HCT116 (cell line): ENCODE measurements around the gene RAB13. TPM values are rescaled to one million over a fixed set of nuclear protein-coding genes. Genes with fewer than 3 reads are reported as not detected.

Source experiments
- ATAC-seq: fragments of 200-7000 bp; cut with Tn5 transposase; 2 replicates; pipeline ENCODE4 v1.9.1; 2020; ENCODE audit warnings: mild to moderate bottlenecking, moderate library complexity
- BruUV-seq: library from RNA; stranded (reverse); fragments of 400-500 nt; replicated peaks from 2 replicates; lab custom pipeline; 2021; lab: Mats Ljungman, UMichigan
- CTCF ChIA-PET: fragments of 300-600 bp; sonication (Branson Sonifier 250); formaldehyde crosslinking; loops from one replicate; lab custom pipeline; 2021; ENCODE audit warnings: antibody characterized with exemption; lab: Charles Lee
- POLR2A ChIA-PET: fragments of 300-600, 350-600 bp; sonication (Branson Sonifier 250); formaldehyde crosslinking; loops from one replicate; lab custom pipeline; 2021; ENCODE audit warnings: antibody characterized with exemption; lab: Charles Lee
- RAD21 ChIA-PET, 2 experiments: fragments of 300-600 bp; sonication (Branson Sonifier 250); formaldehyde crosslinking; loops; one replicate each; lab custom pipeline; 2023; ENCODE audit warnings: low total read pairs in 2 of 2; ENCODE audit not compliant: uncharacterized antibody in 2 of 2, unreplicated experiment in 2 of 2, low non-redundant PET in 1 of 2; lab: Charles Lee
- DNase-seq: peaks from one replicate; pipeline ENCODE4 v3.0.0-alpha.2; 2010; ENCODE audit warnings: low read depth, low spot score
- H2AFZ ChIP-seq: fragments of 200-600 bp; shearing (Covaris generic), sonication (generic); 2 replicates; pipeline ENCODE4 v1.6.1; 2017; ENCODE audit warnings: low read depth, mixed run types, mixed read lengths, antibody characterized with exemption, low read length; ENCODE audit not compliant: poor library complexity, severe bottlenecking
- H3K27ac ChIP-seq: 2 replicates; pipeline ENCODE4 v1.5.1; 2012; ENCODE audit warnings: low read depth, low read length
- H3K27me3 ChIP-seq: fragments of 200-600 bp; sonication (generic); 2 replicates; pipeline ENCODE4 v1.6.1; 2016; ENCODE audit warnings: mixed run types, low read length, mixed read lengths; ENCODE audit not compliant: insufficient read depth
- H3K36me3 ChIP-seq, 2 experiments: fragments of 200-500 bp in 1 of 2; fragments of 200-600 bp in 1 of 2; sonication (Bioruptor generic) in 1 of 2; sonication (generic) in 1 of 2; 2 replicates each; pipeline versions ENCODE4 v1.5.1 to v1.6.1; 2014 to 2016; ENCODE audit warnings: low read length in 2 of 2, inconsistent platforms in 1 of 2, mixed read lengths in 1 of 2, mixed run types in 1 of 2; ENCODE audit not compliant: insufficient read depth in 2 of 2, control insufficient read depth in 1 of 2
- H3K4me1 ChIP-seq, 2 experiments: fragments of 200-600 bp in 1 of 2; sonication (generic) in 1 of 2; 2 replicates each; pipeline versions ENCODE4 v1.5.1 to v1.6.1; 2012 to 2017; ENCODE audit warnings: low read length in 2 of 2, inconsistent platforms in 1 of 2, mild to moderate bottlenecking in 1 of 2, mixed read lengths in 1 of 2, mixed run types in 1 of 2, moderate library complexity in 1 of 2; ENCODE audit not compliant: insufficient read depth in 2 of 2, control insufficient read depth in 1 of 2
- H3K4me2 ChIP-seq: fragments of 200-600 bp; sonication (generic); 2 replicates; pipeline ENCODE4 v1.6.1; 2017; ENCODE audit warnings: mixed run types, low read length, mixed read lengths
- H3K4me3 ChIP-seq, 2 experiments: fragments of 200-600 bp in 1 of 2; sonication (generic) in 1 of 2; replicated peaks in 1 of 2; 2 replicates each; pipeline ENCODE4 v1.5.1; 2011 to 2016; ENCODE audit warnings: low read length in 2 of 2, control low read depth in 1 of 2, low read depth in 1 of 2, mild to moderate bottlenecking in 1 of 2, mixed read lengths in 1 of 2, mixed run types in 1 of 2
- H3K79me2 ChIP-seq: fragments of 200-600 bp; sonication (generic); 2 replicates; pipeline ENCODE4 v1.6.1; 2017; ENCODE audit warnings: mild to moderate bottlenecking, mixed run types, low read length, moderate library complexity, mixed read lengths; ENCODE audit not compliant: insufficient read depth
- H3K9ac ChIP-seq: fragments of 200-600 bp; sonication (generic); 2 replicates; pipeline ENCODE4 v1.6.1; 2016; ENCODE audit warnings: low read length, mixed read lengths
- H3K9me2 ChIP-seq: fragments of 200-600 bp; sonication (generic), shearing (Covaris generic); 2 replicates; pipeline ENCODE4 v1.6.1; 2017; ENCODE audit warnings: mixed run types, mild to moderate bottlenecking, moderate library complexity; ENCODE audit not compliant: insufficient read depth
- H3K9me3 ChIP-seq, 2 experiments: fragments of 200-500 bp in 1 of 2; fragments of 200-600 bp in 1 of 2; sonication (Bioruptor generic) in 1 of 2; sonication (generic) in 1 of 2; 2 replicates each; pipeline ENCODE4 v1.6.1; 2014 to 2017; ENCODE audit warnings: low read length in 2 of 2, mixed read lengths in 2 of 2, inconsistent platforms in 1 of 2, low read depth in 1 of 2, mild to moderate bottlenecking in 1 of 2, mixed run types in 1 of 2, moderate library complexity in 1 of 2; ENCODE audit not compliant: control insufficient read depth in 1 of 2, insufficient read depth in 1 of 2
- H4K20me1 ChIP-seq: fragments of 200-600 bp; sonication (generic), shearing (Covaris generic); 2 replicates; pipeline ENCODE4 v1.6.1; 2017; ENCODE audit warnings: mixed run types, mild to moderate bottlenecking, moderate library complexity; ENCODE audit not compliant: insufficient read depth
- CEBPB ChIP-seq: IDR thresholded peaks from 2 replicates; pipeline ENCODE4 v1.6.1; 2012; ENCODE audit warnings: low read depth
- EGR1 ChIP-seq: IDR thresholded peaks from 2 replicates; pipeline ENCODE4 v1.6.1; 2012; ENCODE audit warnings: low read depth
- EZH2 ChIP-seq: fragments of 200-600 bp; sonication (generic); IDR thresholded peaks from 2 replicates; pipeline ENCODE4 v1.6.1; 2017; ENCODE audit warnings: antibody characterized with exemption, mixed run types
- FOSL1 ChIP-seq: IDR thresholded peaks from 2 replicates; pipeline ENCODE4 v1.6.1; 2012; ENCODE audit warnings: low read depth
- POLR2A ChIP-seq: IDR thresholded peaks from 2 replicates; pipeline ENCODE4 v1.7.0; 2011; ENCODE audit warnings: borderline replicate concordance; ENCODE audit not compliant: insufficient read depth, insufficient read length; ENCODE audit errors: extremely low read depth
- POLR2AphosphoS5 ChIP-seq: IDR thresholded peaks from 2 replicates; pipeline ENCODE4 v1.6.1; 2011; ENCODE audit warnings: mild to moderate bottlenecking, low read depth, low read length, moderate library complexity
- RAD21 ChIP-seq: IDR thresholded peaks from 2 replicates; pipeline ENCODE4 v1.6.1; 2012; ENCODE audit warnings: low read depth, mild to moderate bottlenecking
- SIN3A ChIP-seq: IDR thresholded peaks from 2 replicates; pipeline ENCODE4 v1.6.1; 2012; ENCODE audit warnings: low read depth
- SRF ChIP-seq: IDR thresholded peaks from 2 replicates; pipeline ENCODE4 v1.6.1; 2012; ENCODE audit warnings: low read depth
- TCF7L2 ChIP-seq: IDR thresholded peaks from 2 replicates; pipeline ENCODE4 v1.7.0; 2011; ENCODE audit warnings: borderline replicate concordance, inconsistent platforms; ENCODE audit not compliant: insufficient read depth, insufficient read length; ENCODE audit errors: extremely low read depth
- YY1 ChIP-seq: IDR thresholded peaks from 2 replicates; pipeline ENCODE4 v1.6.1; 2011; ENCODE audit warnings: low read length, low read depth, moderate library complexity, mild to moderate bottlenecking; ENCODE audit not compliant: insufficient replicate concordance; ENCODE audit errors: extremely low read depth
- intact Hi-C: fragments of 100-400 bp; cut with micrococcal nuclease; formaldehyde crosslinking; loops from 2 replicates; pipeline ENCODE4 v1.10.0; 2022
- total RNA-seq: library from RNA; stranded (reverse); gene quantifications from one replicate; pipeline ENCODE4 v1.2.1, GENCODE V29; 2021; ENCODE audit not compliant: unreplicated experiment
- TF ChIP-seq, protein P1 (sequence below): IDR thresholded peaks from 2 replicates; pipeline ENCODE4 v1.6.1; 2012

RAB13 gene
- total RNA-seq, 1 experiment from 2014 or later: 93.6 TPM

DNA sequence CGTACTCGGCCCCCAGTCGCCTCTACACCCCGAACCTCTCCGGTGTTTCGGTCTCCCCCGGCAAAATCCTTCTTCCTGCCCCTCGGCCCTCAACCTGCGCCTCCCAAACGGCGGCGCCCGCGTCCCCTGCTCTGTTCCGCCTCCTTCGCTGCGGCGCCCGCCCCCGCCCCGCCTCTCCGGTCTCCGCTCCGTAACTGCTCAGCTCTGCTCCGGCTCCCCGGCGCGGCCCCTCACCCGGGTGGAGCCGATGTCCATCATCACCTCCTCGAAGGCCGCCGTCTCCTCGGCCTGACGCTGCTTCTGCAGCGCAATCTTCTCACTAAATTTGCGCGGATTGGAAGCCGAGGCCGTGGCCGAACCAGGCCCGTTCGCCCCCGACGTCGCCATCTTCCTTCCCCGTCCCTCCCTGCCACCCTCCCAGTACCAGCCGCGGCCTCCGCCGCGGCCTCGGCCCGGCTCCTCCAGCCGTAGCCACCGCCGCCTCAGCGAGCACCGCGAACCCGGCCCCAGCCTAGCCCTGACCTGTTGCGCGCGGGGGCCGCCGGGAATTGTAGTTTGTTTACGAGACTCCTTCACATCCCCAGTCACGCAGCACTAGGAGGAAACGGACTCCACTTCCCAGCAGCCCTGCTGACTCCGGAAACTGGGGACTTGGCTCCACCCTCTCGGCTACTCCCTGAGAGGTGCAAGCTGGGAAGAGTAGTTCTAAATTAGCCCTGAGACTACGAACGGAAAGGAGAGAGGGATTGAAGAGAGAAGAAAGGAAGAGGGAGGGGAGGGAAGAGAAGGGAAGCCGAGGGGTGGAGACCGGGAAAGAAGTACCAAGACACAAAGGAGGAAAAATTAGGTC lies 27.8 kb downstream of the RAB13 start, which contains the start of gene CRTC2 (continued):
- TF ChIP-seq YY1: no peak
- no peak for TF ChIP-seq EZH2
- TF ChIP-seq, protein P1, sequence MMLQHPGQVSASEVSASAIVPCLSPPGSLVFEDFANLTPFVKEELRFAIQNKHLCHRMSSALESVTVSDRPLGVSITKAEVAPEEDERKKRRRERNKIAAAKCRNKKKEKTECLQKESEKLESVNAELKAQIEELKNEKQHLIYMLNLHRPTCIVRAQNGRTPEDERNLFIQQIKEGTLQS: no peak
- TF ChIP-seq SRF: no peak
- TF ChIP-seq POLR2AphosphoS5: peak; percentile 12; the same call in 1 of the 2 replicates
- no peak for TF ChIP-seq CEBPB
- no peak for TF ChIP-seq SIN3A
- TF ChIP-seq RAD21: no peak
- TF ChIP-seq TCF7L2: no peak
- TF ChIP-seq POLR2A: no peak
- no peak for TF ChIP-seq EGR1

DNA sequence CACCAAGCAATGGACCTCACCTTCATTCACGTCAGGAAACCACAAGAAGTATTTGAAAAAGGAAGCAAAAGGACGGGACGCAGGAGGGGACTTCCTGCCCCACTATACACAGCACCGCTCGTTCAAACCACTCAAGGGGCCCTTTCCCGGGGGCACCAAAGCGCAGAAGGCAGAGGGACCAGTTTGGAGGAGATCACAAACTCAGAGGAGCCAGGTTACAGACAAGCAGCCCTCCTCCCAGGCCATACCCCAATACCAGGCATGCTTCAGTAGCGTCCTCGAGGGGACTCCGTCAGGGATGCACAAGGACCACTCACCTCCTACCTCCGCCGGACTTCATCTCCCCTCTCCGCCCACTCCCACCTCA lies 28.4 kb downstream of the RAB13 start:
- Histone ChIP-seq H3K9ac (peak overlapping the region; percentile 81), H3K27me3 (no peaks in the 10 kb centered on the region), H2AFZ (no peak overlapping the region), H3K36me3 (peaks cover 7 to 15% of the 10 kb centered on the region in 2 experiments; a peak in 2 of 4 replicates), H3K79me2 (peaks cover 70% of the 10 kb centered on the region), H3K9me2 (no peaks in the 10 kb centered on the region), H3K4me2 (peak overlapping the region; percentile 87), H3K27ac (peak overlapping the region; percentile 94), H4K20me1 (no peaks in the 10 kb centered on the region), H3K4me1 (peaks cover 12 to 30% of the 10 kb centered on the region in 2 experiments; a peak in 3 of 4 replicates), H3K9me3 (no peaks in the 10 kb centered on the region), H3K4me3 (peak overlapping the region; percentile 64 to 88)
- no peak for TF ChIP-seq FOSL1
- no peak for TF ChIP-seq TCF7L2
- no peak for TF ChIP-seq POLR2AphosphoS5
- DNase-seq (no peak), ATAC-seq (peak; percentile 23)
- intact Hi-C loops: no loop called here
- ChIA-PET POLR2A (interaction anchor here (1.6 to 2.7 kb wide), 2 partner anchors 13 to 33 kb away, joined by 3 to 7 read pairs; partner anchors contain the start of gene RPS27), CTCF (interaction anchor here (1.5 kb wide), 1 partner anchor 10 kb away, joined by 7 read pairs; the partner anchor contains the start of gene CREB3L4), RAD21 (no interaction called here)
- BruUV-seq: no TSS peak
